Measurements from ENCODE around the gene COL17A1.

The COL17A1 gene

GRCh38 chr10:104099269-104099668 is 13.6 kb upstream of the COL17A1 start:
- TF ChIP-seq CTCF (IDR thresholded peaks at IDR 0.05; ENCODE audit: low read depth, low read length) = no peak
- TF ChIP-seq EZH2phosphoT487 (IDR thresholded peaks at IDR 0.05; ENCODE audit: low read depth) = no peak
- Histone ChIP-seq H3K4me1 (ENCODE audit: low read length) (no peaks in the 10 kb centered on the region), H4K20me1 (ENCODE audit: insufficient read depth, low read length) (no peaks in the 10 kb centered on the region), H3K9me3 (ENCODE audit: insufficient read depth, low read length) (no peaks in the 10 kb centered on the region), H3K79me2 (ENCODE audit: low read length) (no peaks in the 10 kb centered on the region), H3K36me3 (replicated peaks; ENCODE audit: low read depth, low read length) (no peaks in the 10 kb centered on the region), H3K4me3 (ENCODE audit: low read length) (no peak overlapping the region), H3K27me3 (ENCODE audit: low read depth, low read length) (no peaks in the 10 kb centered on the region), H3K4me2 (ENCODE audit: low read length) (no peak overlapping the region), H3K27ac (ENCODE audit: low read length) (no peak overlapping the region), H3K9ac (ENCODE audit: low read length) (no peak overlapping the region), H2AFZ (ENCODE audit: low read depth, low read length) (no peak overlapping the region)

- Histone ChIP-seq H3K36me3 (replicated peaks; ENCODE audit: low read depth, low read length) (no peaks in the 10 kb centered on the region), H3K4me1 (ENCODE audit: low read length) (no peaks in the 10 kb centered on the region), H4K20me1 (ENCODE audit: insufficient read depth, low read length) (no peaks in the 10 kb centered on the region), H3K4me3 (ENCODE audit: low read length) (no peak overlapping the region), H3K27ac (ENCODE audit: low read length) (no peak overlapping the region), H3K9ac (ENCODE audit: low read length) (no peak overlapping the region), H3K79me2 (ENCODE audit: low read length) (no peaks in the 10 kb centered on the region), H3K9me3 (ENCODE audit: insufficient read depth, low read length) (no peaks in the 10 kb centered on the region), H2AFZ (ENCODE audit: low read depth, low read length) (no peak overlapping the region), H3K4me2 (ENCODE audit: low read length) (no peak overlapping the region), H3K27me3 (ENCODE audit: low read depth, low read length) (no peaks in the 10 kb centered on the region)
- TF ChIP-seq EZH2phosphoT487 (IDR thresholded peaks at IDR 0.05; ENCODE audit: low read depth) = no peak
- TF ChIP-seq CTCF (IDR thresholded peaks at IDR 0.05; ENCODE audit: low read depth, low read length) = no peak
These were observed 12.8 kb upstream of the COL17A1 start for GRCh38 chr10:104098358-104098925.

GRCh38 chr10:104096692-104097091 is 11.0 kb upstream of the COL17A1 start:
- Histone ChIP-seq H4K20me1 (ENCODE audit: insufficient read depth, low read length) (no peaks in the 10 kb centered on the region), H3K9me3 (ENCODE audit: insufficient read depth, low read length) (no peaks in the 10 kb centered on the region), H3K9ac (ENCODE audit: low read length) (no peak overlapping the region), H3K4me2 (ENCODE audit: low read length) (no peak overlapping the region), H3K79me2 (ENCODE audit: low read length) (no peaks in the 10 kb centered on the region), H3K27ac (ENCODE audit: low read length) (no peak overlapping the region), H3K27me3 (ENCODE audit: low read depth, low read length) (no peaks in the 10 kb centered on the region), H2AFZ (ENCODE audit: low read depth, low read length) (no peak overlapping the region), H3K36me3 (replicated peaks; ENCODE audit: low read depth, low read length) (no peaks in the 10 kb centered on the region), H3K4me1 (ENCODE audit: low read length) (no peaks in the 10 kb centered on the region), H3K4me3 (ENCODE audit: low read length) (no peak overlapping the region)
- TF ChIP-seq CTCF (IDR thresholded peaks at IDR 0.05; ENCODE audit: low read depth, low read length) (no peak), EZH2phosphoT487 (IDR thresholded peaks at IDR 0.05; ENCODE audit: low read depth) (no peak)

GRCh38 chr10:104092749-104093148 is 7.1 kb upstream of the COL17A1 start:
- Histone ChIP-seq H3K27ac (ENCODE audit: low read length) (no peak overlapping the region), H3K79me2 (ENCODE audit: low read length) (no peaks in the 10 kb centered on the region), H4K20me1 (ENCODE audit: insufficient read depth, low read length) (no peaks in the 10 kb centered on the region), H3K4me2 (ENCODE audit: low read length) (no peak overlapping the region), H3K9me3 (ENCODE audit: insufficient read depth, low read length) (no peaks in the 10 kb centered on the region), H3K4me3 (ENCODE audit: low read length) (no peak overlapping the region), H2AFZ (ENCODE audit: low read depth, low read length) (no peak overlapping the region), H3K27me3 (ENCODE audit: low read depth, low read length) (no peaks in the 10 kb centered on the region), H3K4me1 (ENCODE audit: low read length) (no peaks in the 10 kb centered on the region), H3K36me3 (replicated peaks; ENCODE audit: low read depth, low read length) (no peaks in the 10 kb centered on the region), H3K9ac (ENCODE audit: low read length) (no peak overlapping the region)
- TF ChIP-seq EZH2phosphoT487 (IDR thresholded peaks at IDR 0.05; ENCODE audit: low read depth) (no peak), CTCF (IDR thresholded peaks at IDR 0.05; ENCODE audit: low read depth, low read length) (no peak)

Data from OCI-LY3 (cell line).